AG04450 (cell line): Measurements from ENCODE around the gene SLC25A10. TPM values are rescaled to one million over a fixed set of nuclear protein-coding genes. Genes with fewer than 3 reads are reported as not detected.

Source experiments
- CTCF ChIA-PET: fragments of 300-600, 350-600 bp; formaldehyde crosslinking; extraction: SDS; loops from one replicate; lab custom pipeline; 2022; ENCODE audit warnings: antibody characterized with exemption, inconsistent platforms; lab: Charles Lee
- POLR2A ChIA-PET: fragments of 350-600 bp; formaldehyde crosslinking; extraction: SDS; loops from one replicate; lab custom pipeline; 2021; ENCODE audit warnings: antibody characterized with exemption, inconsistent platforms; lab: Yijun Ruan, JAX
- DNase-seq: peaks from one replicate; pipeline ENCODE4 v3.0.0-alpha.2; 2011; ENCODE audit warnings: low read depth, low spot score
- H3K27ac ChIP-seq: one replicate; pipeline ENCODE4 v1.5.1; 2012; ENCODE audit warnings: low read depth, low read length, control low read depth
- H3K27me3 ChIP-seq: one replicate; pipeline ENCODE4 v1.6.0; 2012; ENCODE audit warnings: low read length; ENCODE audit not compliant: control insufficient read depth, insufficient read depth
- H3K4me3 ChIP-seq: 2 replicates; pipeline ENCODE4 v1.5.1; 2011; ENCODE audit warnings: mild to moderate bottlenecking, low read depth, low read length, control low read depth
- H3K9me3 ChIP-seq: 2 replicates; pipeline ENCODE4 v1.5.1; 2012; ENCODE audit warnings: low read length; ENCODE audit not compliant: control insufficient read depth, insufficient read depth
- CTCF ChIP-seq: IDR thresholded peaks from 2 replicates; pipeline ENCODE4 v1.5.1; 2011; ENCODE audit warnings: low read depth, low read length, control low read depth, inconsistent platforms
- polyA plus RNA-seq: library from polyadenylated mRNA; depleted of rRNA; stranded (reverse); fragments of >200 nt; gene quantifications from 2 replicates; pipeline ENCODE4 v1.2.3, GENCODE V29; 2011

SLC25A10 gene
- polyA plus RNA-seq, 1 experiment = 3.3 TPM

DNA sequence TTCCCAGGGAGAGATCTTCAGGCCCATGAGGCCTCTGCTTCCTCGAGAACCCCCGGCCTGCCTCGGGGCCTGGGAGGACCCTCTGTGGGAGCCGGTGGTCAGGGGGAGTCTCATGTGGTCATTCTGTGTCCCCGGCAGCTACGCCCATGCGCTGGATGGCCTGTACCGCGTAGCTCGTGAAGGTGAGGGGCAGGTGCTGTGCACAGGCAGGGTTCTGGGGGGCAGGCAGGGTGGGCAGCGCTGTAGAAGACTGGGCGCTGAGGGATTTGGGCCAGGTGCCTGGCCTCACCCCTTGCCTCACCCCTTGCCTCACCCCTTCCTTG lies 4.6 kb downstream of the SLC25A10 start:
- CTCF ChIA-PET = no interaction called here
- Histone ChIP-seq H3K4me3 (no peak overlapping the region), H3K27me3 (no peaks in the 10 kb centered on the region), H3K9me3 (no peaks in the 10 kb centered on the region; the same call in 1 of the 2 replicates), H3K27ac (no peak overlapping the region)
- TF ChIP-seq CTCF = no peak
- no peak for DNase-seq
- POLR2A ChIA-PET = interaction anchor here (0.6 kb wide), 1 partner anchor 269 kb away, joined by 4 read pairs; no protein-coding TSS in a partner anchor

GRCh38 chr17:81717049-81717765 lies 5.1 kb downstream of the SLC25A10 start:
- H3K9me3 ChIP-seq = no peaks in the 10 kb centered on the region; the same call in 1 of the 2 replicates
- H3K27me3 ChIP-seq = no peaks in the 10 kb centered on the region
- POLR2A ChIA-PET = interaction anchor here (0.6 kb wide), 1 partner anchor 268 kb away, joined by 4 read pairs; no protein-coding TSS in a partner anchor
- no peak overlapping the region for H3K4me3 ChIP-seq
- CTCF ChIA-PET = no interaction called here
- no peak overlapping the region for H3K27ac ChIP-seq
- DNase-seq = no peak
- no peak for TF ChIP-seq CTCF

DNA sequence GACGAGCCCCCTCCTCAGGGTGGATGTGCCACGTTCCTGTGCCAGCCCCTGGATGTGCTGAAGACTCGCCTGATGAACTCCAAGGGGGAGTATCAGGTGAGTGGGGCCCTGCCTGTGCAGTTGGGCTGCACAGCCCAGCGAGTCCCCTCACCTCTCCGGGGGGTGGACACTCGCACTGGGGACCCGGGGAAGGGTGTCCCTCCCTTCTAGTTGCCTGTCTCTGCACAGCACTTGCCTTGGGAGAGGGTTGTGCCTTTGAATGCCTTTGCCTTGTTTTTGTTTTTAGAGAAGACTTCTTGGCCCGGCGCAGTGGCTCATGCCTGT lies 5.6 kb downstream of the SLC25A10 start:
- Histone ChIP-seq H3K27ac (no peak overlapping the region), H3K4me3 (no peak overlapping the region), H3K27me3 (no peaks in the 10 kb centered on the region), H3K9me3 (no peaks in the 10 kb centered on the region; the same call in 1 of the 2 replicates)
- ChIA-PET CTCF (no interaction called here), POLR2A (no interaction called here)
- DNase-seq = no peak
- no peak for TF ChIP-seq CTCF

DNA sequence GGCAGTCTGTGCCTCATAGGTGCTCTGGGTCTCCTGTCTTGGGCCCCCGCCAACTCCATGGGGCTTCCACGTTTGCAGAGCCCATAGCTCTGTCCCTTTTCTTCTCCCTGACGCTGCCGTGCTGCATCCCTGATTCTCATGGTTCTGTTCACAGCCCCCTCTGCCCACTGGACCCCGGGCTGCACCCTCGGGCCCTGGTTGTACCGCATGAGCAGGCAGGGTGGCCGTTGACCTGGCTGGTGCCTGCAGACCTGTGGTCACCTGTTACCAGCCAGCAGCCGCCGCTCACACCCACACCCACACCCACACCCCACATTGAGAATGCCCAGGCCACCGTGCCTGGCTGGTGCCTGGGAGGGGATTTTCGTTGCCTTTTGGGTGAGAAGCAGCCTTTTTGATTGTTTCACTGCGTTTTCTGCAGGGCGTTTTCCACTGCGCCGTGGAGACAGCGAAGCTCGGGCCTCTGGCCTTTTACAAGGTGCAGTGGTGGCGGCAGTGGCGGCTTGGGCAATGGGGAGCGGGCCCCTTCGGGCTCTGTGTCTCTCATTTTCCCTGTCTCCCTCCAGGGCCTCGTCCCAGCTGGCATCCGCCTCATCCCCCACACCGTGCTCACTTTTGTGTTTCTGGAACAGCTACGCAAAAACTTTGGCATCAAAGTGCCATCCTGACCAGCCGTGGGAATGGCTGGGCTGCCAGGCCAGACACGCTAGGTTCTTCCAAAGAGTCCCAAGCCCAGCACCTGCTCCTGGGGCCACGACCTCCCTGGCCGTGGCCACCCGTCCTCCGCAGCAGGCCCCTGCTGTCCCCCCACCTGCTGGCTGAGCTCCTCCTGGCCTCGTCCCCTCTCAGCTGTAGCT lies 7.6 kb downstream of the SLC25A10 start:
- POLR2A ChIA-PET = no interaction called here
- H3K9me3 ChIP-seq = no peaks in the 10 kb centered on the region; the same call in 1 of the 2 replicates
- CTCF ChIA-PET = no interaction called here
- no peaks in the 10 kb centered on the region for H3K27me3 ChIP-seq
- H3K27ac ChIP-seq = no peak overlapping the region
- no peak for DNase-seq
- H3K4me3 ChIP-seq = no peak overlapping the region
- TF ChIP-seq CTCF = no peak
